ENCODE results near the gene ARIH2.

DNA sequence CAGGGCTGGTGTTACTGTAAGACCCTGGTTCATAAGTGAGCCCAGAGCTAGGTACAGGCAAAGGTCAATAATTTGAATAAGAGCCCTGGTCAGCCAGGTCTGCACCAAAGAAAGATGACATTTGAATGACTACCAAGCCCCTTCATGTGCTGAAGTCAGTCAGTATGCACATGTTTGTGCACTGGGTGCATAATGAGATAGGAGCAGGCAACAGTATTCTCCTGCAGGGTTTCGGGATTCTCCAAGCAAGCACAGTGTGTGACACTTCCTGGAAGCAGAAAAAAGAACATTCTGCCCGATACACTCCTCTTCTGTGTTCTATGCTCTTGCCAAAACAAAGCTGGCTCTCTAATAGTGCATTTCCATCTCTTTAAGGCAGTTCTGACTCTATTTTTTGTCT, 116.0 kb downstream of the ARIH2 start:
- TF ChIP-seq, protein P1, sequence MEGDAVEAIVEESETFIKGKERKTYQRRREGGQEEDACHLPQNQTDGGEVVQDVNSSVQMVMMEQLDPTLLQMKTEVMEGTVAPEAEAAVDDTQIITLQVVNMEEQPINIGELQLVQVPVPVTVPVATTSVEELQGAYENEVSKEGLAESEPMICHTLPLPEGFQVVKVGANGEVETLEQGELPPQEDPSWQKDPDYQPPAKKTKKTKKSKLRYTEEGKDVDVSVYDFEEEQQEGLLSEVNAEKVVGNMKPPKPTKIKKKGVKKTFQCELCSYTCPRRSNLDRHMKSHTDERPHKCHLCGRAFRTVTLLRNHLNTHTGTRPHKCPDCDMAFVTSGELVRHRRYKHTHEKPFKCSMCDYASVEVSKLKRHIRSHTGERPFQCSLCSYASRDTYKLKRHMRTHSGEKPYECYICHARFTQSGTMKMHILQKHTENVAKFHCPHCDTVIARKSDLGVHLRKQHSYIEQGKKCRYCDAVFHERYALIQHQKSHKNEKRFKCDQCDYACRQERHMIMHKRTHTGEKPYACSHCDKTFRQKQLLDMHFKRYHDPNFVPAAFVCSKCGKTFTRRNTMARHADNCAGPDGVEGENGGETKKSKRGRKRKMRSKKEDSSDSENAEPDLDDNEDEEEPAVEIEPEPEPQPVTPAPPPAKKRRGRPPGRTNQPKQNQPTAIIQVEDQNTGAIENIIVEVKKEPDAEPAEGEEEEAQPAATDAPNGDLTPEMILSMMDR (conservative IDR thresholded peaks at IDR 0.05; ENCODE audit: low read depth, low read length) = no peak
- TF ChIP-seq POLR2A (IDR thresholded peaks at IDR 0.05; ENCODE audit: low read depth, low read length) (no peak), CEBPB (IDR thresholded peaks at IDR 0.05; ENCODE audit: low read depth, low read length) (no peak), MAFK (IDR thresholded peaks at IDR 0.05; ENCODE audit: low read depth, low read length) (no peak), NFE2L2 (IDR thresholded peaks at IDR 0.05; ENCODE audit: low read depth, low read length) (no peak), RAD21 (IDR thresholded peaks at IDR 0.05; ENCODE audit: low read length) (no peak), RFX5 (IDR thresholded peaks at IDR 0.05; ENCODE audit: low read depth, low read length) (no peak), RCOR1 (IDR thresholded peaks at IDR 0.05; ENCODE audit: insufficient replicate concordance, low read length) (no peak), MXI1 (IDR thresholded peaks at IDR 0.05; ENCODE audit: borderline replicate concordance, low read depth, low read length) (no peak)
- TF ChIP-seq, protein P2, sequence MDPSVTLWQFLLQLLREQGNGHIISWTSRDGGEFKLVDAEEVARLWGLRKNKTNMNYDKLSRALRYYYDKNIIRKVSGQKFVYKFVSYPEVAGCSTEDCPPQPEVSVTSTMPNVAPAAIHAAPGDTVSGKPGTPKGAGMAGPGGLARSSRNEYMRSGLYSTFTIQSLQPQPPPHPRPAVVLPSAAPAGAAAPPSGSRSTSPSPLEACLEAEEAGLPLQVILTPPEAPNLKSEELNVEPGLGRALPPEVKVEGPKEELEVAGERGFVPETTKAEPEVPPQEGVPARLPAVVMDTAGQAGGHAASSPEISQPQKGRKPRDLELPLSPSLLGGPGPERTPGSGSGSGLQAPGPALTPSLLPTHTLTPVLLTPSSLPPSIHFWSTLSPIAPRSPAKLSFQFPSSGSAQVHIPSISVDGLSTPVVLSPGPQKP (IDR thresholded peaks at IDR 0.05; ENCODE audit: borderline replicate concordance, low read depth, low read length) = no peak
- TF ChIP-seq, protein P3, sequence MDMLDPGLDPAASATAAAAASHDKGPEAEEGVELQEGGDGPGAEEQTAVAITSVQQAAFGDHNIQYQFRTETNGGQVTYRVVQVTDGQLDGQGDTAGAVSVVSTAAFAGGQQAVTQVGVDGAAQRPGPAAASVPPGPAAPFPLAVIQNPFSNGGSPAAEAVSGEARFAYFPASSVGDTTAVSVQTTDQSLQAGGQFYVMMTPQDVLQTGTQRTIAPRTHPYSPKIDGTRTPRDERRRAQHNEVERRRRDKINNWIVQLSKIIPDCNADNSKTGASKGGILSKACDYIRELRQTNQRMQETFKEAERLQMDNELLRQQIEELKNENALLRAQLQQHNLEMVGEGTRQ (IDR thresholded peaks at IDR 0.05; ENCODE audit: low read depth, low read length) = no peak

Data from IMR-90 (cell line).